GM12874 (cell line): Measurements from ENCODE around the gene DAB1.

Experiments
- CTCF ChIP-seq: IDR thresholded peaks from 2 replicates; pipeline ENCODE4 v1.5.1; 2011; ENCODE audit warnings: low read depth, mild to moderate bottlenecking, control low read depth, low read length, moderate library complexity; ENCODE audit not compliant: insufficient read depth

The DAB1 gene

DNA sequence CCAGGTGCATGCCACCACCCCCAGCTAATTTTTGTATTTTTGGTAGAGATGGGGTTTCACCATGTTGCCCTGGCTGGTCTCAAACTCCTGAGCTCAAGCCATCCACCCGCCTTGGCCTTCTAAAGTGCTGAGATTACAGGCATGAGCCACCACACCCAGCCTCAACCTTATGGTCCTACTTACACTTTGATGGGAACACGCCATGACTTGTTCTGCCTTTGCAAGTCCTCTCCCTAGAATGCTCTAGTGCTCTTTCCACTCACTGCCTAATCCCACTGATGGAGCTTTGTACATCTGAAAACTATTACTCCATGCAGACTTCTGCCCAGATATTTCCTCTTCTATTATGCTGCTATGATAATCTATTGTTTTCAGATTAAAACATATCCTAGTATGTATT lies 174.3 kb downstream of the DAB1 start:
- no peak for TF ChIP-seq CTCF

DNA sequence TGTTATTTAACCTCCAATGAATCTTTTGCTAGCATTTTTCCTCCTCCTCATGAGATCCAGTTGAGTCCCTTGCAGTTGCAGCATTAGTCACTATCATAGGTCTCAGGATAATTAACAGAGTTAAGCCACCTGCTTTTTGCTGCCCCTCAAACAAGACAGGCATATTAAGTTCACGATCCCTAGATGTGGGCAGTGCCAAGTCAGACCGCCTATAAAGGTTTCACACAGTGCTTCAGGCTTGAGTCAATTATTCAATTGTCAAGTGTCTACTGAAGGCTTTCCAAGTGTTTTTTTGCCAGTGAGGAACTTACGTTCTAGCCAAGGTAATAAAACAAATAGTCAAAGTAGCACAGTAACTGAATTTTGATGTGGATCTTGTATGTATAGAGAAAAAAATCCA lies 175.0 kb downstream of the DAB1 start:
- TF ChIP-seq CTCF, result no peak

GRCh38 chr1:57238233-57238781 lies 185.6 kb downstream of the DAB1 start:
- no peak for TF ChIP-seq CTCF

GRCh38 chr1:57235730-57236510 lies 187.9 kb downstream of the DAB1 start:
- TF ChIP-seq CTCF, result no peak

GRCh38 chr1:57234459-57234858 lies 189.4 kb downstream of the DAB1 start:
- no peak for TF ChIP-seq CTCF

DNA sequence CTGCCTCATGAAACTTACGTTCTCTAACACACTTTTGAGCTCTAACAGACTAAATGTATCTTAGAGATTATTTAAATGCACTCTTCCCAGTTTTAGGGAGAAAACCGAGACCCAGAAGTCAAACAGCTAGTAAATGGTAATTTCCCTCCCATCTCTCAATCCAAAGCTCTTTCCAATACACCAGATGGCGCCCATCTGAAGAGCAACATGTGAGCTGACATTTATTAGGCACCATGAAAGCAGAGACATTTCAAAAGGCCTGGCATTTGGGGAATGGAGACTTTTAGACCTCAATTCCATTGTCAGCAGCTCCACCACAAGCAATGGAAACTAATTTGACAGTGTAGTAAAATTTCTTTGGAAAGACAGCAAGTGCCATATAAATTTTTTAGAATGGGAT lies 191.4 kb downstream of the DAB1 start:
- TF ChIP-seq CTCF, result no peak

GRCh38 chr1:57229998-57230397 lies 193.9 kb downstream of the DAB1 start:
- TF ChIP-seq CTCF, result no peak
